Neutrophil (primary cell): ENCODE measurements around the gene RGS19.

Source experiments
- H3K27ac ChIP-seq: fragments of 200-600 bp; sonication (generic); 2 replicates; pipeline ENCODE4 v1.5.1; 2016; ENCODE audit warnings: mild to moderate bottlenecking, moderate library complexity
- H3K27me3 ChIP-seq: fragments of 200-600 bp; sonication (generic); 2 replicates; pipeline ENCODE4 v1.6.0; 2016; ENCODE audit warnings: mild to moderate bottlenecking
- H3K36me3 ChIP-seq: fragments of 200-600 bp; sonication (generic); 2 replicates; pipeline ENCODE4 v1.5.1; 2017
- H3K4me1 ChIP-seq, 2 experiments: fragments of 200-600 bp in 1 of 2; sonication (generic) in 1 of 2; 1 replicate in 1 of 2; 2 replicates in 1 of 2; pipeline versions ENCODE4 v1.5.1 to v1.6.1; 2013 to 2016; ENCODE audit warnings: low read depth in 1 of 2, low read length in 1 of 2, mild to moderate bottlenecking in 1 of 2, moderate library complexity in 1 of 2; ENCODE audit not compliant: control insufficient read depth in 1 of 2, insufficient read depth in 1 of 2
- H3K4me3 ChIP-seq, 2 experiments: fragments of 200-600 bp in 1 of 2; sonication (generic) in 1 of 2; 1 replicate in 1 of 2; 2 replicates in 1 of 2; pipeline ENCODE4 v1.5.1; 2013 to 2016; ENCODE audit warnings: low read depth in 1 of 2, low read length in 1 of 2, mild to moderate bottlenecking in 1 of 2, moderate library complexity in 1 of 2
- H3K9me3 ChIP-seq: fragments of 200-600 bp; sonication (generic); 2 replicates; pipeline ENCODE4 v1.5.1; 2016
- TF ChIP-seq, protein P1 (sequence below): fragments of 200-600 bp; sonication (generic); IDR thresholded peaks from 2 replicates; pipeline ENCODE4 v1.5.1; 2016; ENCODE audit warnings: antibody characterized with exemption

RGS19 gene

DNA sequence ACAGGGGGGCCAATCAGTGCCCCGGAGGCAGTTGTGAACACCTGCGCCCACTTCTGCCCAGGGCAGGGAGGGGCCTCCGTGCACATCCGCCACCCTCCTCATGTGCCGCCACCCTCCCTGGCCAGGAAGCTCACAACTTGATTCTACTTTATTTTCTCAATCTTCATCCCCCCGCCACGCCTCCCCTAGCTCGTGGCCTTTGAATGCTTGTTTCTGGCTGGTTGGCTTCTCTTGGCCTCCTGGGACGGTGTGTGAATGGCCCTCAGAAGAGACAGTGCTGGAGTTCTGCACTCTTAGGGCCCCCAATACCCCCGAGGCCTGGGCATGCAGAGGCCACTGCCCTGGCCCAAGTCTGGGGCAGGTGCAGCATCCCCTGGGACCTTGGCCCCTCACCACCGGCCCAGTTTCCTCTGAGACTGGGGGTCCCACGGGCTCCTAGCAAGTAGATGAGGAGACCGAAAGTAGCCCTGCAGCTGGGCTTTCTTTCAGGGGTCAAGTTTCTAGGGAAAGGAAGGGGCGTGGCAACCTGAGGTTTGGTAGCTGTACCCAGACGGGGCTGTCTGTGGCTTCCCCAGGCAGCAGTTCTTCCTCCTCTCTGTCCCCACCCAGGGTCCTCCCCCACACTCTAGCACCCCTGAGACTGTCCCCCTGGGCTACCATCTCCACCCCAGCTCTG is 1.3 kb downstream of the RGS19 start:
- Histone ChIP-seq H3K4me1 (peaks cover 68 to 74% of the 10 kb centered on the region in 2 experiments), H3K36me3 (peaks cover 42% of the 10 kb centered on the region), H3K27me3 (no peaks in the 10 kb centered on the region), H3K27ac (peak overlapping the region; percentile 99), H3K4me3 (peak overlapping the region; percentile 99 to 100), H3K9me3 (peaks cover 5% of the 10 kb centered on the region)
- TF ChIP-seq, protein P1, sequence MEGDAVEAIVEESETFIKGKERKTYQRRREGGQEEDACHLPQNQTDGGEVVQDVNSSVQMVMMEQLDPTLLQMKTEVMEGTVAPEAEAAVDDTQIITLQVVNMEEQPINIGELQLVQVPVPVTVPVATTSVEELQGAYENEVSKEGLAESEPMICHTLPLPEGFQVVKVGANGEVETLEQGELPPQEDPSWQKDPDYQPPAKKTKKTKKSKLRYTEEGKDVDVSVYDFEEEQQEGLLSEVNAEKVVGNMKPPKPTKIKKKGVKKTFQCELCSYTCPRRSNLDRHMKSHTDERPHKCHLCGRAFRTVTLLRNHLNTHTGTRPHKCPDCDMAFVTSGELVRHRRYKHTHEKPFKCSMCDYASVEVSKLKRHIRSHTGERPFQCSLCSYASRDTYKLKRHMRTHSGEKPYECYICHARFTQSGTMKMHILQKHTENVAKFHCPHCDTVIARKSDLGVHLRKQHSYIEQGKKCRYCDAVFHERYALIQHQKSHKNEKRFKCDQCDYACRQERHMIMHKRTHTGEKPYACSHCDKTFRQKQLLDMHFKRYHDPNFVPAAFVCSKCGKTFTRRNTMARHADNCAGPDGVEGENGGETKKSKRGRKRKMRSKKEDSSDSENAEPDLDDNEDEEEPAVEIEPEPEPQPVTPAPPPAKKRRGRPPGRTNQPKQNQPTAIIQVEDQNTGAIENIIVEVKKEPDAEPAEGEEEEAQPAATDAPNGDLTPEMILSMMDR = no peak

DNA sequence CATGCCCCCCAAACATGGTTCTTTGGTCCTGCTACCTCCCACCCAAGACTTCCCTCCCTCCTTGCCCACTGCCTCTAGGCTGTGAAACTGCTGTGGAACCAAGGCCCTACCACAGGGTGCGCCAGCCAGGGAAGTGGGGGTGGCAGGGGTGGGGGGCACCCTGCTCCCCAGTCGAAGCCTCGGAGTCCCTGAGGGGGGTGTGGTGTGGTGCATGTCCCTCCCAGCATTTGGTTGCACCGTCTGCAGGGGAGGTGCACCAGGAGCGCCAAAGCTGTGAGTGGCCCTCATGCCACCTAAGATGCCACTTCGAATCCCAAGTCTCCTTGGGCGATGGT is 1.8 kb downstream of the RGS19 start:
- Histone ChIP-seq H3K4me3 (peak overlapping the region; percentile 99 to 100), H3K4me1 (peaks cover 66 to 72% of the 10 kb centered on the region in 2 experiments), H3K27me3 (no peaks in the 10 kb centered on the region), H3K27ac (peak overlapping the region; percentile 99), H3K9me3 (peaks cover 5% of the 10 kb centered on the region), H3K36me3 (peaks cover 47% of the 10 kb centered on the region)
- TF ChIP-seq, protein P1 = no peak

DNA sequence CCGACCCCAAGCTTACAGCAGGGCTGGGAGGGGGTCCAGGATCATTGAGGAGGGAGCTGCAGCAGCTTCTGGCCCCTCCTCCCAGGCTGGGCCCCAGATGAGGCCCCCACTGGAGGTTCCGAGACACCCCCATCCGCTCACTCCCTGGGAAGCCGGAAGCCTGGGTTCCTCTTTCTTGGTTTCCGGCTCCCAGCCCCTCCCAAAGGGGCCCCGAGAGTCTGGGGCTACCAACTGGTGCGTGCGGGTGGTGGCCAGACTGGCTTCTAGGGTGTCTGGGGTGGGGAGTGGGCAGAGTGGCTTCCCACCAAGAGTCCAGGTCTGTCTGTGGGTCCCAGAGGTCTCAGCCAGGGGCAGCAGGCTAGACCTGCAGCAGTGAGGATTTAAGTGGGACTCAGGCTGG is 2.2 kb downstream of the RGS19 start:
- H3K9me3 ChIP-seq = peaks cover 5% of the 10 kb centered on the region
- peaks cover 52% of the 10 kb centered on the region for H3K36me3 ChIP-seq
- peaks cover 66 to 71% of the 10 kb centered on the region in 2 experiments for H3K4me1 ChIP-seq
- H3K4me3 ChIP-seq = peak overlapping the region; percentile 99 to 100
- no peaks in the 10 kb centered on the region for H3K27me3 ChIP-seq
- peak overlapping the region; percentile 99 for H3K27ac ChIP-seq
- TF ChIP-seq, protein P1 = no peak

DNA sequence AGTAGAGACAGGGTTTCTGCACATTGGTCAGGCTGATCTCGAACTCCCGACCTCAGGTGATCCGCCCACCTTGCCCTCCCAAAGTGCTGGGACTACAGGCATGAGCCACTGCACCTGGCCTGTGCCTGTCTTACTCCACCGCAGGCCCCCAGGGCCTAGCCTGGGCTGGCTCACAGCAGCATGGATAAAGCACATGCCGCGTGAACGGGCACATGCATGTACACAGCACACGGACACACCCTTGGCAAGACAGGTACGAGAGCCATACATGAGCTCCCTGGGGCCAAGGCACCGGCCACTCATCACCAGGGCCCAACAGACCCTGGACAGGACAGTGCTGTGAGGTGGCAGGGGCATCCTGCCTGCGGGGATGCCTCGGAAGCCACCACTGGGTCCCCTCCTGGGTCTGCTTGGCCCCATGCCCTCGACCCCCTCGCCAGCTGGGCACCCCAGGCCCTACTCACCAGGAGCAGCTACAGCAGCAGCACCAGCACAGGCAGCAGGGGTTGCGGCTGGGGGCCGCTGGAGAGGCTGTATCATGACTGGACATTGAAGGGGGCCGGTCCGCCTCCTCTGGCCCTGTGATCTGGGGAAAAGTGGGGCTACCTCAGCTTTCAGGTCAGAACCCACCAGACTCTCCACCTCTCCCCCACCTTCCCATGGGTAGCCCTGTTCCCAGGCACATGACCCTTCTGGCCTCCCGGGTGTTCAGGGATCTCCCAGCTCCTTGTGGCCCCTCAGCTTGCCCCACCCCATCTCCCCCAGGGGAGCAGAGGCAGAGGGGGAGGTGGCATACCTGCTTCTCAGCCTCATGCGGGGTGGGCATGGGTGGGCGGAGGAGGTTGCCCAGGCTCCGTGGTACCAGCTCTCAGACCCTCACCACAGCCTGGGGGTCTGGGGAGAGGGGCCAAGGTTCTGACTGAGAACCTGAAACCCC is 3.0 kb downstream of the RGS19 start:
- H3K9me3 ChIP-seq = peaks cover 5% of the 10 kb centered on the region
- H3K4me1 ChIP-seq = peaks cover 59 to 64% of the 10 kb centered on the region in 2 experiments
- H3K27ac ChIP-seq = peak overlapping the region; percentile 99
- H3K36me3 ChIP-seq = peaks cover 59% of the 10 kb centered on the region
- TF ChIP-seq, protein P1 = no peak
- no peaks in the 10 kb centered on the region for H3K27me3 ChIP-seq
- H3K4me3 ChIP-seq = peak overlapping the region; percentile 99 to 100

DNA sequence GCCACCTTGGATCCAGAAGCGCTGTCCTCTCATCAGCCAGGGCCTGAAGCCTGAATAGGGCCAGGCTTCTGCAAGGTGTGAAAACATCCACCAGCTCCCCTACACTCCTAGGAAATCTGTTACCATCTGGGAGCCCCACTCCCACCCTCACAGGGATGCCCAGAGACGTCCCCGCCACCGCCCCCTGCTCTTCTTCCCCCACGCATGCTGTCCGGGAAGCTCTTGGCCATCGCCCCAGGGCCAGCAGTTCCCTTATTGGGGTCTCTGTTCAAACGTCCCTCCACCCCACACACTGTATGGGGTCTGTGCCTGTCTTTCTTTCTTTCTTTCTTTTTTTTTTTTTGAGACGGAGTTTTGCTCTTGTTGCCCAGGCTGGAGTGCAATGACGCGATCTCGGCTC is 3.8 kb downstream of the RGS19 start:
- H3K4me3 ChIP-seq = peak overlapping the region; percentile 17 to 18
- peaks cover 55 to 57% of the 10 kb centered on the region in 2 experiments for H3K4me1 ChIP-seq
- no peaks in the 10 kb centered on the region for H3K27me3 ChIP-seq
- peaks cover 5% of the 10 kb centered on the region for H3K9me3 ChIP-seq
- TF ChIP-seq, protein P1 = no peak
- peak overlapping the region; percentile 99 for H3K27ac ChIP-seq
- peaks cover 60% of the 10 kb centered on the region for H3K36me3 ChIP-seq
